Stimulated activated CD4-positive, alpha-beta T cell treated with anti-CD3 and anti-CD28 coated beads, Interleukin-2, amount 100 ng/mL, for 4 hours (primary cell): ENCODE data around the gene SLC41A3.
"Not testable (repeated sequence)": the region's sequence is repeated elsewhere in the genome, so short reads cannot be mapped to it uniquely, and the experiment has no call there.

Experiments
- DNase-seq: peaks from one replicate; pipeline ENCODE4 v3.0.0-alpha.2; 2020; ENCODE audit warnings: low read depth

The SLC41A3 gene

DNA sequence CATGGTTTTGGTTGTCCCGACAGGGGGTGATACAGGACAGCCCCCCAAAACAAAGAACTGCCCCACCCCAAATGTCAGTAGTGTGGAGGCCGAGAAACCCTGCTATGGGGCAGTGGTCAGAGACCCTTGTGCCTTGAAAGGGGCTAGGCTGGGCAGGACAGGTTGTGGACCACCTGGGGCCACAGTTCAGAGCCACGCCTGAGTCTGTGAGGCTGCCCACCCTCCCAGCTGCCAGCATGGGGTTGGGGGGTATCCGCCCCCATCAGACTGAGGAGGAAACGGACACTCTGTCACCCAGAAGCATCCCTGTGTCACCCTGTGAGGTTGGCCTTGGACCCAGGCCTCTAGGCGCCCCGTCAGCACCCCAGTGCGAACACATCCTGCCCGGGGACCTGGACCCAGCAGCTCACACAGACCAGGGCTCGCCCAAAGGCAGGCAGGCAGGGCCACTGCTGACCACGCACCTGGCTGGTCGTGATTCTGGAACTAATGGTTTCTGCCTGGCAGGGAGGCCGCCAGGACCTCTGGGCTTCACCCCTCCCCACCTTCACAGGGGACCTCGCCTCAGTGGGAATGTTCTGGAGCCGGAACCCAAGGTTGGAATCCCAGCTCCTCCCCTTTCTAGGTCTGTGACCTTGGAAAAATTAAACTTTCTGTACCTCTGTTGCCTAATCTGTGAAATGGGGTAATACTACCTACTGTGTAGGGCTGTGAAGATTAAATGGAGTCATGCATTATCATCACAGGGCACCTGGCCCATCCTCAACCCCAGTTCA lies 1.4 kb downstream of the SLC41A3 start:
- no peak for DNase-seq

DNA sequence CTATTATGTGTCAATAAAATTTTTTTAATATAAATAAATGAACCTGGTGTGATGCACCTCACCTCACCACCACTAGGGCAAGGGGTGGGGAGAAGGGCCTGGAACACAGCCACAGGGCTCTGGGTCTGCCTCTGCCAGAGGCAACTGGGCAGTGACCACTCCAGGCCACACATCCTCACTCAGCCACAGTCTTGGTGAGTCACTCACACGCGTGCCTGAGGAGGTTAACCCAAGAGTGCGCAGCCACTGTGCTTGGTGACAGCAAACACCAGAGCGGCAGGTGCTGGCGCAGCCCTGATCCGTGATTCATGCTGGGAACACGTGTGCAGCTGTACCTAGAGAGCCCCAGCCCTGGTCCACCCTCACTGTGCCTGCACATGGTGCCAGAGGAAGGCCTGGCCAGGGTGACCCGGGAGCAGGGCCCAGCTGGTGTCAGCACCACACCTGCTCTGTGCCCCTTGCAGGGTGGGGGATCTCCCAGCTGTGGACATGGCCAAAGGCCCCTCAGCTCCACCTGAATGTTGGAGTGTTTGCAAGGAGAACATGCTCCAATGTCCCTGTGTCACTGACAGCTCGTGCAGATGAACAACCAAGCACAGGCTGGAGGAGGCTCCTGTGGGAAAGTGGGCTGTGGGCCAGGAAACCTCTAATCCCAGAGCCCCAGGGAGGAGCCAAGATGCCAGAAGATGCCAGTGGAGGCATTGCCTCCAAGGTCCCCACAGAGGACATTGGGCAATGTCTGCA lies 2.1 kb downstream of the SLC41A3 start:
- no peak for DNase-seq

GRCh38 chr3:126080970-126081369 lies 3.0 kb downstream of the SLC41A3 start:
- no peak for DNase-seq

GRCh38 chr3:126078866-126079265 lies 5.1 kb downstream of the SLC41A3 start:
- DNase-seq = no peak

GRCh38 chr3:126077754-126078153 lies 6.2 kb downstream of the SLC41A3 start:
- no peak for DNase-seq

- no peak for DNase-seq
Measured at GRCh38 chr3:126076140-126076539, 7.8 kb downstream of the SLC41A3 start.

- DNase-seq = no peak
Measured at GRCh38 chr3:126070146-126070545, 13.8 kb downstream of the SLC41A3 start.

DNA sequence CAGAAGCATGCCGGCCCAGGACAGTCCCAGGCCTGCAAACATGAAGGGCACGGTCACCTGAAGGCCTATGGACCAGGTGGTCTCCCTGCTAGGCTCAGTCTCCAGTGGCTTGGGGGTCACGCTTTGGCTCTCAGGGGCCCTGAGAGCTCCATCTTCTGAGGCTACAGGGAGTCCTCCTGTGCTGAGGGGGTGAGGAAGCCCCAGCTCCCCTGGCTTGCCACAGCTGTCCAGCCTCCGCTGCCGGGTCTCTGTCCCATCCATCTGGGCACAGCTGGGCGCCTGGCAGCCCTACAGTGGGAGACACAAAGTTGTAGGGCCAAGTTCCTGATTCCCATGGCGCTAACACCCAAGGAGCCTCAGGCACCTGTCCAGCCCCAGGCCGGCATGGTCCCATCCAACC lies 16.0 kb downstream of the SLC41A3 start:
- no peak for DNase-seq

DNA sequence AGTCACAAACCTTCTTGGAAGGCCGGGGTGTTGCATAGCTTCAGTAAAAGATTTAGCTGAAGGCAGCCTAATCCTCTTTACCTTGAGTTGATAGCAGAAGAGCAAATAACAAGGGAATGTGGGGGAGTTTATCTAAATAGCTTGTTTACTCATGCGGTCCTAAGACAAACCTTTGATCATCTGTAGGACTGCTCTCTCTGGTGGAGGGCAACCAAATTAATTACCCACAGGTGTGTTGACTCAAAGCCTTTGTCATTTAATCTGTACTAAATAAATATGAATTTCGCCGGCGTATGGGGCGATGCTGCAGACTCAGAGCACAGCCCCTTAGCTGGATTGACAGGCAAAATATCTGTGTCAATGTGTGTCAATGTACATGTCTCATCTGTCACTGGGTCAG lies 17.2 kb downstream of the SLC41A3 start:
- DNase-seq = not testable (repeated sequence)

DNA sequence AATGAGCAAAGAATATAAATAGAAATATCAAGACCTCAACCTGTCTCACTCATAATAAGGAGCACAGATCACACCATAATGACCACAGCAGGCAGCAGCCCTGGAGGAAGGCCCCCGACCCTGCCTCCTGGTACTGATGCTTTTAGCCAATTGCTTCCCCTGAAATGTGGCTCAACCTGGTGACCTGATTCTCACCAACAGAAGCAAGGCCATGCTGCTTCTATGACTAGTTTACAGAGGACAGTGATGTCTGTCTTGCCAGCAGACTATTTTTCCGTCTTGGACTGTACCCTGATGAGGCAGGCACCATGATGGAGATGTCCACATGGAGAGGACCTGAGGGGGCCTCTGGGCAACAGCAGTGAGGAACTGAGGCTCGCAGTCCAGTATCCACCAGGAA lies 18.0 kb downstream of the SLC41A3 start:
- DNase-seq = no peak

DNA sequence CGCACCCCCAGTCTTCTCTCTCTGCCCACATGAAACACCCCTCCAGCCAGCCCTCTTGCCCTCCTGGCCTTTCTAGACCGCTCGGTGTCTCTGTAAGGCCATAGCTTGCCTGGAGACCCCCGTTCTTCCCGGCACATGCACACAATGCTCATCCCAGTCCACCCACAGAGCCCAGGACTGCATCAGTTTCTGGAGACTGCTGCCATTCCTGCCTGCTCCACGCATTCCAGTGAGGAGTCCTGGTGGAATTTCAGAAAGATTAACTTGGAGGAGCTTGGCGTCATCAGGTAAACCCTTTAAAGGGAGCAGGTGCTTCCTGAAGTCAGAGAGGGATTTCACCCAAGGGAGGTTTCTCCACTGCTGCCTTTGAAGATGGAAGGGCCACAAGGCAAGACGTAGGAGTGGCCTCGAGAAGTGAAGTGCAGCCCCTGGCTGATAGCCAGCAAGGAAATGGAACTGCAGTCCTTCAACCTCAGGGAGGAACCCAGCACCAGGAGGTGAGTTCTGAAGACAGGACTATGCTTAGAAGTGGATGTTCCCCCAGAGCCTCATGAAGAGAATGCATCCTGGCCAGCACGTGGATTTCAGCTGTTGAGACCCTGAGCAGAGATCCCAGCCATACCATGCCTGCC lies 19.2 kb downstream of the SLC41A3 start:
- DNase-seq = no peak

DNA sequence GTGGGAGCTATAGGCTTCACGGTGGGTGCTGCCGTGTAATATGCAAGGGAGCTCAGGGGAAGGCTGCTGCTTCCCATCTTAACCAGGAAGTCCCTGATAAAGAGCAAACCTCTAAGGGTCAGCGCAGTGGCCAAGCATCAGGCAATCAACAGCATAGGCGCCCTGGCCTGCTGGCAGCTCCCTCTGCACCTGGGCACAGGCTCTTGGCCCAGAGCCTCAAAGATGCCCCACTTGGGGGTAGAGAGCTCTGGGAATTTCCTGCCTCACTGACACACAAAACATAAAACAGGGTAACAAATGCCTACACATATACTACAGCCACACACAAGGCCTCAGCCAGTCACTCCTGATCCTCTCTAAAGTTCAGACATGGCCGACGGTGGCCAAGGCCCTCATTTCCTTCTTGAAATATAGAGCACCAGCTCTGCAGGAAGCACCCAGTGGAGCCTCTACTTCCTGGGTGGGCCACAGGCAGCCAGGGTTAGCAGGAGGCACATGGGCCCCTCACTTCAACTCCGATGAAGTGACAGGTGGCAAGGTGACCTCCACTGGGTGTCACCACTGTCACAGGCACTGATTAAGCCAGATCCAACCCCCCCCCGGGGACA lies 20.5 kb downstream of the SLC41A3 start:
- no peak for DNase-seq

- no peak for DNase-seq
Measured at GRCh38 chr3:126061301-126062032, 22.5 kb downstream of the SLC41A3 start.

DNA sequence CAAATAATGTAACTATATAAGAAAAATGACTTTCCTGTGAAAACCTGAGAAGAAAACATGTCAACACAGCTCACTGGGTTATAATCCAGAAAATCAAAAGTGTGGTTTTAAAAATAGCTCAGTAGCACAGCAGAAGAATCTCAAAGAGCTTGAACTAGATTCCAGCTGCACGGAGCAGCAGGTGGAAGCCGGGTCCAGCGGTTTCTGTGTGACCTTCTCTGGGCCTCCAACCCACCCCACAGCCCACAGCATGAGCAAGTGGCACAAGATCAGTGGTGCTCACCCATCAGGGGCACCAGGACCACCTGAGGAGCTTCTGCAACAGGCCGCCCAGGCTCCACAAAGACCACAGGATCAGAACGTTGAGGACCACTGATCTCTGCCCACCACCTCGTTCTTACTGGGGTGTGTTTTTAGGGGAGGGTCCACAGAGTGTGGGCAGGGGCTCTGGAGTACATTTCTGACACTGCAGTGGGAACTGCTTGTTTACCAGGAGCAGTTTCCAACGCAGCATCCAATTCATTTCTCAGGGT lies 23.2 kb downstream of the SLC41A3 start:
- DNase-seq = no peak

DNA sequence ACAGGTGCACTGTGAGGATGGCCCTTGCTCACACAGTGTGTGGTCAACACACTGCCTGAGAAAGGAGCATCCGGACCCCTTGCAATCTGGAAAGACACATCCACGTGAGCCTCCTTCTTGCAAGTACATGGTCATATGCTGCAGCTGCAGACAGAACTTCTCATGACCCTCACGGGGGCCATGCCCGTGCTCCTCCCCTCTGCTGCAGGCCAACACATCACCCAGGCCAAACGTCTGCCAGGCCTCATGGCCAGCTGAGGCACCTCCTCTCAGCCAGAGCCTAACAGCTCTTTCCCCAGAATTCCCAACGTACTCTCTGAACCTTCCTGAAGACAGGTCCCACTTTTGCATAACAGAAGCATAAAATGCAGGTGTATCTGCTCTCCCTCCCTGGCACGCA lies 25.3 kb downstream of the SLC41A3 start:
- DNase-seq = no peak

DNA sequence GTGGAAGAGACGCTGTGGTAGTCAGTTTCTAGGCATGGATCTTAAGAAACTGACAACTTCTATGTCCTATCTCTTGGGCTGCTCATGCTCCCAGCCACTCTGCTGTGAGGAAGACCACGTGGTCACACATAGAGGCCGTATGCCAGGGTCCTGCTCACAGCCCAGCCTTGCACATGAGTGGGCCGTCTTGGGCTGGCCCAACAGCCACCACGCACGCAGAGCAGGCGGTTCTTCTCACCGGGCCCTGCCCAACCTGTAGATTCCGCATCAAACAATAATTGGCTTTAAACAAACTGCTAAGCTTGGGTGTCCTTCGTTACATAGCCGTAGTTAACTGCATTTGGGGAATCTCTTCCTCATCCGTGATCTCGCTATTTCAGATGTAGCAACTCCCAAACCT lies 26.0 kb downstream of the SLC41A3 start:
- no peak for DNase-seq

GRCh38 chr3:126057501-126057819 lies 26.5 kb downstream of the SLC41A3 start:
- no peak for DNase-seq

DNA sequence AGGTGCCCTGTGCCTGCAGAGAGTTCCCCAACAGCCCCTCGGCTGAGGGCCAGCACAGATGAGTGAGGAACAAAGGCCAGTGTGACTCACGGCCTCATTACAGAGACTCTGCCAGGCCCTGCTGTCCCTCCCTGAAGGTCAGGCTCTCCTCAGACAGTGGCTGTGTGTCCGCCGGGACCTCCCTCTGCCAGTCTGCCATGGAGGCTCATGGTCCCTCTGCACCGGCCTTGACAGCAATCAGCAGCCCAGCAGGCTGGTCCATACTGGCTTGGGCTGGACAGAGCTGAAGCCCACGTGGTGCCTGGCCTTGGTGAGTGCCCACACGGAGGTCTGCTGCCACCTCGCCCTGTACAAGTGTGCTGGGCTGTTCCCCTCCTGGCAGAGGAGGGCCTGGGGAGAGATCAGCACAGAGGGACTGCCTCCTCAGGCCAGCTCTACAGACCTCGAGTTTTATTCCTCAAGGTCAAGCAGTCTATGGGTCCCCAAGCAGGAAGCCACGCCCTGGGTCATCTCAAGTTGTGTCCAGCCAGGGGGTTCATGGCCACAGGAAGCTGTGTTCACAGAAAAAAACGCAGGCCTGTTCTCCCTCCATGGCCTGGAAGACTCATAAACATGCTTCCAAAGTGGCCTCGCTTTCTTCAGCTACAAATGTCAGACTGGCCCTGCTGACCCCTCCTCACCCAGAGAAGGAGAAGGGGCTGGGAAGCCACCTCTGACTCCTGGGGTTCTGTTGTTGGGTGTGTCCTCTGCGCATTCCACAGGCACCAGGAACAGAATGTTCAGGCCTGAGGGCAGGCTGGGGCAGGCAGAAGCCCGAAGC lies 27.0 kb downstream of the SLC41A3 start:
- no peak for DNase-seq

DNA sequence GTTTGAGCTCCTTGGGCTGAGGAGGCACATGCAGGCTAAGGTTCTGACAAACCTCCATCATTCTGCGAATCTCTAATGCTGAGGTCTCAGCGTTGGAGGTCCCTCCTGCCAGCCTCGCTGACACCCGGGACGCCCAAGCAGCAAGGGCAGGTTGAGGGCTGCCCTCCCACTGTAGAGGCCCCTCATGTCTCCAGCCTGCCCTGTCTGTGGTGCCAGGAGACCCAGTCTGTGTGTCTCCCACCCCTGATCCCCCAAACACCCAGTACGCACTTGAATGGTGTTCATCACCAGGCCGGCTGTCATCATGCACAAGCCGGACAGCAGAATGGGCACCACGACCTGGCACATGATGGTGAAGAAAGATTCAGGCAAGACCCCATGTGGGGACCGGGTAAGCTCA lies 27.8 kb downstream of the SLC41A3 start:
- no peak for DNase-seq

- no peak for DNase-seq
Measured at GRCh38 chr3:126054870-126055269, 29.1 kb downstream of the SLC41A3 start.

GRCh38 chr3:126053949-126054569 lies 29.9 kb downstream of the SLC41A3 start:
- no peak for DNase-seq
